Body of pancreas (tissue), 4 donors: ENCODE measurements around the gene PRR30. TPM values are rescaled to one million over a fixed set of nuclear protein-coding genes. Genes with fewer than 3 reads are reported as not detected.

Experiments used
- ATAC-seq: fragments of 150-250 bp; one replicate; pipeline ENCODE4 v1.9.1; 2016
- DNase-seq, 4 donors: peaks; one replicate each; pipeline ENCODE4 v3.0.0-alpha.2; 2019
- H3K27ac ChIP-seq, 4 donors: fragments of 200-600 bp; sonication (generic); 1 replicate in 3 of 4; 2 replicates in 1 of 4; pipeline versions ENCODE4 v1.5.1 to v1.6.1; 2016 to 2019; ENCODE audit warnings: mild to moderate bottlenecking in 1 of 4, mixed read lengths in 1 of 4, moderate library complexity in 1 of 4
- H3K27me3 ChIP-seq, 2 donors: fragments of 200-600 bp; sonication (generic); one replicate each; pipeline ENCODE4 v1.6.0; 2016; ENCODE audit warnings: mild to moderate bottlenecking in 1 of 2
- H3K36me3 ChIP-seq, 2 donors: fragments of 200-600 bp; sonication (generic); replicated peaks in 1 of 2; 2 replicates each; pipeline ENCODE4 v1.5.1; 2016; ENCODE audit warnings: low read depth in 2 of 2; ENCODE audit not compliant: insufficient read depth in 1 of 2
- H3K4me1 ChIP-seq: fragments of 200-600 bp; sonication (generic); one replicate; pipeline ENCODE4 v1.6.0; 2016
- H3K4me3 ChIP-seq, 2 donors: fragments of 200-600 bp; sonication (generic); 1 replicate in 1 of 2; 2 replicates in 1 of 2; pipeline ENCODE4 v1.5.1; 2016 to 2019
- H3K9me3 ChIP-seq, 3 donors: fragments of 200-600 bp; sonication (generic); 1 replicate in 2 of 3; 2 replicates in 1 of 3; pipeline ENCODE4 v1.5.1; 2016
- CTCF ChIP-seq, 7 experiments: fragments of 450-650 bp in 4 of 7; fragments of 200-600 bp in 3 of 7; sonication (generic) in 3 of 7; IDR thresholded peaks; one replicate each; pipeline ENCODE4 v1.5.1; 2016 to 2019; ENCODE audit warnings: antibody characterized with exemption in 7 of 7
- POLR2A ChIP-seq, 3 donors: fragments of 450-650 bp; IDR thresholded peaks; one replicate each; pipeline ENCODE4 v1.6.1; 2016; ENCODE audit warnings: antibody characterized with exemption in 3 of 3, mild to moderate bottlenecking in 2 of 3
- WGBS, 2 donors: methylation state at CpG; one replicate each; pipeline ENCODE4 v1.1.5; 2017; 5-methylcytosine and 5-hydroxymethylcytosine counted together
- intact Hi-C: fragments of 100-400 bp; cut with DNase I; formaldehyde crosslinking; loops from one replicate; pipeline ENCODE4 v1.15.1; 2023
- total RNA-seq, 2 donors: library from RNA; depleted of rRNA; stranded (reverse); fragments of >200 nt; gene quantifications; one replicate each; pipeline ENCODE4 v1.1.0, GENCODE V29; 2016

Gene PRR30
- total RNA-seq, 2 donors from 2014 or later, result not detected

- Histone ChIP-seq H3K27ac (no peak overlapping the region), H3K4me3 (no peak overlapping the region), H3K4me1 (peaks cover 20% of the 10 kb centered on the region), H3K9me3 (no peaks in the 10 kb centered on the region), H3K27me3 (no peaks in the 10 kb centered on the region), H3K36me3 (peaks cover 5 to 16% of the 10 kb centered on the region in 2 donors)
- no peak for DNase-seq
- ATAC-seq, result no peak
- intact Hi-C loops, result no loop called here
- 85% methylated on average over 5 to 11 of the region's 11 CpGs for WGBS, 2 donors
- TF ChIP-seq CTCF (IDR thresholded peaks at IDR 0.05), result no peak
- TF ChIP-seq POLR2A (IDR thresholded peaks at IDR 0.05), result no peak
Measured at GRCh38 chr2:27131429-27131828, 7.8 kb downstream of the PRR30 start.

- H3K27ac ChIP-seq, result no peak overlapping the region
- H3K27me3 ChIP-seq, result no peaks in the 10 kb centered on the region
- H3K9me3 ChIP-seq, result no peaks in the 10 kb centered on the region
- H3K4me3 ChIP-seq, result no peak overlapping the region
- intact Hi-C loops, result no loop called here
- peaks cover 5 to 16% of the 10 kb centered on the region in 2 donors for H3K36me3 ChIP-seq
- peaks cover 20% of the 10 kb centered on the region for H3K4me1 ChIP-seq
- ATAC-seq (no peak), DNase-seq (no peak)
- 90% methylated on average over 10 of the region's 10 CpGs for WGBS, 2 donors
- TF ChIP-seq POLR2A (IDR thresholded peaks at IDR 0.05), result no peak
Measured at GRCh38 chr2:27130396-27130795, 8.8 kb downstream of the PRR30 start.

GRCh38 chr2:27128668-27129571, 10.3 kb downstream of the PRR30 start:
- H3K27ac ChIP-seq, result no peak overlapping the region
- no peak for ATAC-seq
- intact Hi-C loops, result no loop called here
- no peak for DNase-seq
- TF ChIP-seq CTCF (IDR thresholded peaks at IDR 0.05) (no peak), POLR2A (IDR thresholded peaks at IDR 0.05) (no peak)
- peaks cover 23% of the 10 kb centered on the region for H3K4me1 ChIP-seq
- no peaks in the 10 kb centered on the region for H3K27me3 ChIP-seq
- H3K36me3 ChIP-seq, result peaks cover 5 to 16% of the 10 kb centered on the region in 2 donors
- 70 to 75% methylated on average over 10 to 11 of the region's 11 CpGs for WGBS, 2 donors
- no peaks in the 10 kb centered on the region for H3K9me3 ChIP-seq
- no peak overlapping the region for H3K4me3 ChIP-seq

GRCh38 chr2:27127883-27128667, 11.1 kb downstream of the PRR30 start:
- DNase-seq, result no peak
- WGBS, 2 donors, result 85 to 86% methylated on average over 6 to 8 of the region's 9 CpGs
- intact Hi-C loops, result no loop called here

More at GRCh38 chr2:27127883-27128667, 11.1 kb downstream of the PRR30 start:
- no peaks in the 10 kb centered on the region for H3K27me3 ChIP-seq
- H3K4me3 ChIP-seq, result no peak overlapping the region
- ATAC-seq, result no peak
- H3K36me3 ChIP-seq, result peaks cover 5 to 16% of the 10 kb centered on the region in 2 donors
- no peaks in the 10 kb centered on the region for H3K9me3 ChIP-seq
- no peak overlapping the region for H3K27ac ChIP-seq
- peaks cover 23% of the 10 kb centered on the region for H3K4me1 ChIP-seq
- TF ChIP-seq CTCF (IDR thresholded peaks at IDR 0.05) (no peak), POLR2A (IDR thresholded peaks at IDR 0.05) (no peak)
